A549 (cell line): ENCODE data around the gene CADM4.

ENCODE experiments used
- KDM1A ChIP-seq: fragments of 200-600 bp; sonication (generic); IDR thresholded peaks from 2 replicates; pipeline ENCODE4 v1.6.1; 2016; ENCODE audit warnings: low read depth, mild to moderate bottlenecking
- MAZ ChIP-seq: fragments of 150-350 bp; IDR thresholded peaks from 2 replicates; pipeline ENCODE4 v1.6.1; 2014; ENCODE audit warnings: antibody characterized with exemption, low read depth, low read length, borderline replicate concordance
- MYC ChIP-seq: IDR thresholded peaks from 2 replicates; pipeline ENCODE4 v1.6.1; 2012; ENCODE audit warnings: mild to moderate bottlenecking, inconsistent platforms, low read length, improper control_type of control experiment, borderline replicate concordance
- NR3C1 ChIP-seq: fragments of >200 bp; sonication (Bioruptor Twin); formaldehyde crosslinking; IDR thresholded peaks from 3 replicates; pipeline ENCODE4 v1.6.1; 2017
- POLR2A ChIP-seq: IDR thresholded peaks from 2 replicates; pipeline ENCODE4 v1.6.1; 2012; ENCODE audit warnings: mild to moderate bottlenecking, low read length
- RAD21 ChIP-seq, 2 experiments: fragments of >200 bp in 1 of 2; sonication (Bioruptor Twin) in 1 of 2; formaldehyde crosslinking in 1 of 2; IDR thresholded peaks in 1 of 2; conservative IDR thresholded peaks in 1 of 2; 2 replicates in 1 of 2; 3 replicates in 1 of 2; pipeline ENCODE4 v1.6.1; 2012 to 2018; ENCODE audit warnings: inconsistent platforms in 1 of 2
- RARB ChIP-seq: fragments of 250-450 bp; sonication (Bioruptor Pico); IDR thresholded peaks from 2 replicates; pipeline ENCODE4 v1.8.0; 2021; ENCODE audit warnings: mild to moderate bottlenecking, moderate library complexity
- RFX5 ChIP-seq: fragments of 450-650 bp; IDR thresholded peaks from 2 replicates; pipeline ENCODE4 v1.7.1; 2014; ENCODE audit warnings: antibody characterized with exemption, mild to moderate bottlenecking, moderate library complexity
- TF ChIP-seq, protein P1 (sequence below): fragments of >200 bp; sonication (Bioruptor Twin); formaldehyde crosslinking; IDR thresholded peaks from 3 replicates; pipeline ENCODE4 v1.5.1; 2016
- TF ChIP-seq, protein P2 (sequence below): fragments of 250-450 bp; sonication (Bioruptor Pico); IDR thresholded peaks from 2 replicates; pipeline ENCODE4 v1.5.0; 2021; ENCODE audit warnings: mild to moderate bottlenecking, moderate library complexity, borderline replicate concordance
- TF ChIP-seq, protein P3 (sequence below): IDR thresholded peaks from 2 replicates; pipeline ENCODE4 v1.6.1; 2012

DNA sequence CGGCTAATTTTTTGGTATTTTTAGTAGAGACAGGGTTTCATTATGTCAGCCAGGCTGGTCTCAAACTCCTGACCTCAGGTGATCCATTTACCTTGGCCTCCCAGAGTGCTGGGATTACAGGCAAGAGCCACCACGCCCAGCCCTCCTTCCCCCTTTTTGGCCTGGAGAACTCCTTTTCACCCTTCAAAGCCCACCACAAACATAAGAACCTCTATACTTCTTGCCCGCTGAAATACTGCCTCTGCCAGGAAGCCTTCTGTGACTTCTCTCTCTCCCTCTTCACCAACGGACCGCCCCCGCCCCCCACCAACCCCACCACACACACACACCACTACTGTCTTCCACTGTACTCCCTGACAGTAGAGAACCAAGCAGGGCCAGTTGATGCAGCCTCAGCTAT, 22.7 kb downstream of the CADM4 start:
- TF ChIP-seq, protein P1, sequence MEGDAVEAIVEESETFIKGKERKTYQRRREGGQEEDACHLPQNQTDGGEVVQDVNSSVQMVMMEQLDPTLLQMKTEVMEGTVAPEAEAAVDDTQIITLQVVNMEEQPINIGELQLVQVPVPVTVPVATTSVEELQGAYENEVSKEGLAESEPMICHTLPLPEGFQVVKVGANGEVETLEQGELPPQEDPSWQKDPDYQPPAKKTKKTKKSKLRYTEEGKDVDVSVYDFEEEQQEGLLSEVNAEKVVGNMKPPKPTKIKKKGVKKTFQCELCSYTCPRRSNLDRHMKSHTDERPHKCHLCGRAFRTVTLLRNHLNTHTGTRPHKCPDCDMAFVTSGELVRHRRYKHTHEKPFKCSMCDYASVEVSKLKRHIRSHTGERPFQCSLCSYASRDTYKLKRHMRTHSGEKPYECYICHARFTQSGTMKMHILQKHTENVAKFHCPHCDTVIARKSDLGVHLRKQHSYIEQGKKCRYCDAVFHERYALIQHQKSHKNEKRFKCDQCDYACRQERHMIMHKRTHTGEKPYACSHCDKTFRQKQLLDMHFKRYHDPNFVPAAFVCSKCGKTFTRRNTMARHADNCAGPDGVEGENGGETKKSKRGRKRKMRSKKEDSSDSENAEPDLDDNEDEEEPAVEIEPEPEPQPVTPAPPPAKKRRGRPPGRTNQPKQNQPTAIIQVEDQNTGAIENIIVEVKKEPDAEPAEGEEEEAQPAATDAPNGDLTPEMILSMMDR, result no peak
- TF ChIP-seq, protein P2, sequence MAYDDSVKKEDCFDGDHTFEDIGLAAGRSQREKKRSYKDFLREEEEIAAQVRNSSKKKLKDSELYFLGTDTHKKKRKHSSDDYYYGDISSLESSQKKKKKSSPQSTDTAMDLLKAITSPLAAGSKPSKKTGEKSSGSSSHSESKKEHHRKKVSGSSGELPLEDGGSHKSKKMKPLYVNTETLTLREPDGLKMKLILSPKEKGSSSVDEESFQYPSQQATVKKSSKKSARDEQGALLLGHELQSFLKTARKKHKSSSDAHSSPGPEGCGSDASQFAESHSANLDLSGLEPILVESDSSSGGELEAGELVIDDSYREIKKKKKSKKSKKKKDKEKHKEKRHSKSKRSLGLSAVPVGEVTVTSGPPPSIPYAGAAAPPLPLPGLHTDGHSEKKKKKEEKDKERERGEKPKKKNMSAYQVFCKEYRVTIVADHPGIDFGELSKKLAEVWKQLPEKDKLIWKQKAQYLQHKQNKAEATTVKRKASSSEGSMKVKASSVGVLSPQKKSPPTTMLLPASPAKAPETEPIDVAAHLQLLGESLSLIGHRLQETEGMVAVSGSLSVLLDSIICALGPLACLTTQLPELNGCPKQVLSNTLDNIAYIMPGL (CRISPR knock-in tag), result no peak
- TF ChIP-seq POLR2A (no peak), KDM1A (no peak), RARB (CRISPR knock-in tag) (no peak), MAZ (no peak), NR3C1 (no peak), MYC (no peak), RFX5 (no peak), RAD21 (conservative IDR thresholded peaks at IDR 0.05 in 1 of 2, IDR thresholded peaks at IDR 0.05 in 1 of 2) (no peak)
- TF ChIP-seq, protein P3, sequence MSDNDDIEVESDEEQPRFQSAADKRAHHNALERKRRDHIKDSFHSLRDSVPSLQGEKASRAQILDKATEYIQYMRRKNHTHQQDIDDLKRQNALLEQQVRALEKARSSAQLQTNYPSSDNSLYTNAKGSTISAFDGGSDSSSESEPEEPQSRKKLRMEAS, result no peak
